K562 (cell line): Measurements from ENCODE around the gene DNASE2. TPM values are rescaled to one million over a fixed set of nuclear protein-coding genes. Genes with fewer than 3 reads are reported as not detected.

Experiments used
- ARHGAP35 ChIP-seq: fragments of 450-650 bp; IDR thresholded peaks from 2 replicates; pipeline ENCODE4 v1.6.1; 2018; ENCODE audit not compliant: partially characterized antibody
- C11orf30 ChIP-seq: fragments of 450-650 bp; IDR thresholded peaks from 2 replicates; pipeline ENCODE4 v1.6.1; 2016; ENCODE audit warnings: low read depth, mild to moderate bottlenecking
- EP300 ChIP-seq: IDR thresholded peaks from 2 replicates; pipeline ENCODE4 v1.6.1; 2012; ENCODE audit warnings: low read length, improper control_type of control experiment
- ETV6 ChIP-seq, 3 experiments: fragments of 150-350 bp in 1 of 3; sonication (generic) in 1 of 3; formaldehyde crosslinking in 1 of 3; IDR thresholded peaks; 2 replicates each; pipeline versions ENCODE4 v1.6.1 to v1.8.0; 2014 to 2022; ENCODE audit warnings: borderline replicate concordance in 2 of 3, low read depth in 2 of 3, antibody characterized with exemption in 1 of 3, low read length in 1 of 3, mild to moderate bottlenecking in 1 of 3, missing genetic modification reagents in 1 of 3
- HDAC3 ChIP-seq: fragments of 450-650 bp; IDR thresholded peaks from 2 replicates; pipeline ENCODE4 v1.6.1; 2018; ENCODE audit warnings: borderline replicate concordance, mild to moderate bottlenecking, moderate library complexity; ENCODE audit not compliant: partially characterized antibody
- HNRNPK ChIP-seq: fragments of 200-400 bp; formaldehyde crosslinking; IDR thresholded peaks from one replicate; pipeline ENCODE4 v1.6.1; 2018; ENCODE audit warnings: mild to moderate bottlenecking, low read depth, low read length; ENCODE audit not compliant: poor library complexity, severe bottlenecking
- LCOR ChIP-seq: sonication (generic); formaldehyde crosslinking; IDR thresholded peaks from 2 replicates; pipeline ENCODE4 v1.8.0; 2022; ENCODE audit warnings: mild to moderate bottlenecking, missing genetic modification reagents
- POLR2A ChIP-seq: fragments of 450-650 bp; conservative IDR thresholded peaks from 2 replicates; pipeline ENCODE4 v1.6.1; 2016
- ZBTB7A ChIP-seq: IDR thresholded peaks from 2 replicates; pipeline ENCODE4 v1.6.1; 2011; ENCODE audit warnings: low read depth, mild to moderate bottlenecking, low read length, moderate library complexity, borderline replicate concordance; ENCODE audit not compliant: control insufficient read depth
- ZFP91 ChIP-seq: sonication (generic); formaldehyde crosslinking; IDR thresholded peaks from 2 replicates; pipeline ENCODE4 v1.8.0; 2022; ENCODE audit warnings: mild to moderate bottlenecking, missing genetic modification reagents
- ZNF384 ChIP-seq: IDR thresholded peaks from 2 replicates; pipeline ENCODE4 v1.6.1; 2012; ENCODE audit warnings: low read depth, low read length, improper control_type of control experiment
- ZNF655 ChIP-seq: fragments of 250-450 bp; sonication (Bioruptor Pico); IDR thresholded peaks from 2 replicates; pipeline ENCODE4 v1.5.0; 2021
- polyA plus RNA-seq, 8 experiments: library from polyadenylated mRNA; depleted of rRNA in 4 of 8; stranded (reverse) in 5 of 8; unstranded in 3 of 8; fragments of >200 nt; fragmentation: Nextera tagmentation in 2 of 8; fragmentation: Illumina TruSeq in 1 of 8; extraction: Ambion mirVana in 2 of 8; extraction: Trizol in 1 of 8; gene quantifications; 2 replicates each; pipeline versions ENCODE4 v1.2.1 to v1.2.3, GENCODE V29; 2011 to 2014; ENCODE audit warnings: inconsistent platforms in 1 of 8, missing spikeins in 1 of 8
- total RNA-seq, 7 experiments: library from RNA; depleted of rRNA in 6 of 7; stranded (reverse); fragments of >200 nt in 6 of 7; fragmentation: Illumina TruSeq in 2 of 7; extraction: Trizol in 2 of 7; gene quantifications; 2 replicates each; pipeline versions ENCODE4 v1.2.1 to v1.2.3, GENCODE V29; 2011 to 2021; ENCODE audit warnings: low replicate concordance in 1 of 7
- TF ChIP-seq, protein P1 (sequence below): fragments of 150-350 bp; conservative IDR thresholded peaks from 2 replicates; pipeline ENCODE4 v1.6.1; 2014; ENCODE audit warnings: low read length
- TF ChIP-seq, protein P2 (sequence below): fragments of 450-650 bp; IDR thresholded peaks from 2 replicates; pipeline ENCODE4 v1.6.1; 2016; ENCODE audit warnings: antibody characterized with exemption
- TF ChIP-seq, protein P3 (sequence below): fragments of 450-650 bp; formaldehyde crosslinking; IDR thresholded peaks from 2 replicates; pipeline ENCODE4 v1.4.0; 2020; ENCODE audit warnings: mild to moderate bottlenecking, mixed read lengths

The DNASE2 gene
- total and polyA plus RNA-seq, 9 of the 15 experiments (the other 6 are each of a cell fraction or from before 2014, with no cell fraction given), result 4.4 to 27.0 (median 20.2) TPM

DNA sequence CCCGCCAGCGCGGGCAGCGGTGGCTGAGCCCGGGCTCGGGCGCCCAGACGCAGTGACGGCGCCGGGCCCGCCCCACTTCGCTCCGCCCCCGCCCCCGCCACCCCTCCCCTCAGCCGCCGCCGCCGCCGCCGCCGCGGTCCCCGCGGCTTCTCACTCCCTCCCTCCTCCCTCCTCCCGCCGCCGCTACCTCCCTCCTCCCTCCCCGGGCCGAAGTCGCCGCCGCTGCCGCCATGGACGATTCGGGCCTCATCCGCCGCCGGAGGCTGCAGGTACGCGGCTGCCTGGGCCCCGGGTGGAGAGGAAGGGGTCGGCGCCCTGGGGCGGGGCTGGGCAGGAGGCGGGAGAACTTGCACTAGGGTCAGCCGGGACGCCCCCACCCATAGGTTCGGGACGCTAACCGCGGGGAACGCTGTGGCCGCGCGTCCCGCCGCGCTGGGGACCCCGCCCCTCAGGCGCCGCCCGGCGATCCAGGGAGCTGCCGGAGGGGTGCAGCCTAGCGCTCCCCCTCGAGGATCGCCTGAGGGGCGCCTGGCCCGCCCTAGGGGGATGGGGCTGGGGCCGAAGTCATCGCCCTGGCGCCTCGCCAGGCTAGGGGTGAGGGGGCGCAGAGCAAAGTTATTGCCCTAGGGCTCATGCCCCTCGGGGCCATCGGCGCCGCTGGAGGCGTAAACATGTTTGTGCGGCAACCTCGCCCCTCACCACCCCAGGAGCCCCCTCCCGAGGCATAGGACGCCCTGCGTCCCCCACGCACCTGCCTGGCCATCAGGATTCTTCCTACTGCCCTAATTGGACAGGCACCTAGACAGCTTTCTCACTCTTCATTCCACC lies 47.3 kb downstream of the DNASE2 start (continued):
- TF ChIP-seq, protein P1, sequence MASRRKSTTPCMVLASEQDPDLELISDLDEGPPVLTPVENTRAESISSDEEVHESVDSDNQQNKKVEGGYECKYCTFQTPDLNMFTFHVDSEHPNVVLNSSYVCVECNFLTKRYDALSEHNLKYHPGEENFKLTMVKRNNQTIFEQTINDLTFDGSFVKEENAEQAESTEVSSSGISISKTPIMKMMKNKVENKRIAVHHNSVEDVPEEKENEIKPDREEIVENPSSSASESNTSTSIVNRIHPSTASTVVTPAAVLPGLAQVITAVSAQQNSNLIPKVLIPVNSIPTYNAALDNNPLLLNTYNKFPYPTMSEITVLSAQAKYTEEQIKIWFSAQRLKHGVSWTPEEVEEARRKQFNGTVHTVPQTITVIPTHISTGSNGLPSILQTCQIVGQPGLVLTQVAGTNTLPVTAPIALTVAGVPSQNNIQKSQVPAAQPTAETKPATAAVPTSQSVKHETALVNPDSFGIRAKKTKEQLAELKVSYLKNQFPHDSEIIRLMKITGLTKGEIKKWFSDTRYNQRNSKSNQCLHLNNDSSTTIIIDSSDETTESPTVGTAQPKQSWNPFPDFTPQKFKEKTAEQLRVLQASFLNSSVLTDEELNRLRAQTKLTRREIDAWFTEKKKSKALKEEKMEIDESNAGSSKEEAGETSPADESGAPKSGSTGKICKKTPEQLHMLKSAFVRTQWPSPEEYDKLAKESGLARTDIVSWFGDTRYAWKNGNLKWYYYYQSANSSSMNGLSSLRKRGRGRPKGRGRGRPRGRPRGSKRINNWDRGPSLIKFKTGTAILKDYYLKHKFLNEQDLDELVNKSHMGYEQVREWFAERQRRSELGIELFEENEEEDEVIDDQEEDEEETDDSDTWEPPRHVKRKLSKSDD, result no peak
- TF ChIP-seq LCOR (CRISPR knock-in tag) (no peak), ZNF655 (no peak), POLR2A (no peak), C11orf30 (no peak), ZFP91 (CRISPR knock-in tag) (no peak), ZNF384 (no peak), HDAC3 (no peak), ETV6 (IDR thresholded peaks at IDR 0.05; ENCODE audit: borderline replicate concordance in 1 of 2, low read depth in 2 of 2, low read length in 1 of 2) (no peak), ETV6 (CRISPR knock-in tag; IDR thresholded peaks at IDR 0.05; ENCODE audit: borderline replicate concordance) (no peak), EP300 (no peak), ARHGAP35 (no peak), HNRNPK (no peak), ZBTB7A (peak; percentile 71)
- TF ChIP-seq, protein P2, sequence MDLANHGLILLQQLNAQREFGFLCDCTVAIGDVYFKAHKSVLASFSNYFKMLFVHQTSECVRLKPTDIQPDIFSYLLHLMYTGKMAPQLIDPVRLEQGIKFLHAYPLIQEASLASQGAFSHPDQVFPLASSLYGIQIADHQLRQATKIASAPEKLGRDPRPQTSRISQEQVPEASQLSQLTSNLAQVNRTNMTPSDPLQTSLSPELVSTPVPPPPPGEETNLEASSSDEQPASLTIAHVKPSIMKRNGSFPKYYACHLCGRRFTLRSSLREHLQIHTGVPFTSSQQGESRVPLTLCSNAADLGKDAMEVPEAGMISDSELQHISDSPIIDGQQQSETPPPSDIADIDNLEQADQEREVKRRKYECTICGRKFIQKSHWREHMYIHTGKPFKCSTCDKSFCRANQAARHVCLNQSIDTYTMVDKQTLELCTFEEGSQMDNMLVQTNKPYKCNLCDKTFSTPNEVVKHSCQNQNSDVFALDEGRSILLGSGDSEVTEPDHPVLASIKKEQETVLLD, result no peak
- TF ChIP-seq, protein P3, sequence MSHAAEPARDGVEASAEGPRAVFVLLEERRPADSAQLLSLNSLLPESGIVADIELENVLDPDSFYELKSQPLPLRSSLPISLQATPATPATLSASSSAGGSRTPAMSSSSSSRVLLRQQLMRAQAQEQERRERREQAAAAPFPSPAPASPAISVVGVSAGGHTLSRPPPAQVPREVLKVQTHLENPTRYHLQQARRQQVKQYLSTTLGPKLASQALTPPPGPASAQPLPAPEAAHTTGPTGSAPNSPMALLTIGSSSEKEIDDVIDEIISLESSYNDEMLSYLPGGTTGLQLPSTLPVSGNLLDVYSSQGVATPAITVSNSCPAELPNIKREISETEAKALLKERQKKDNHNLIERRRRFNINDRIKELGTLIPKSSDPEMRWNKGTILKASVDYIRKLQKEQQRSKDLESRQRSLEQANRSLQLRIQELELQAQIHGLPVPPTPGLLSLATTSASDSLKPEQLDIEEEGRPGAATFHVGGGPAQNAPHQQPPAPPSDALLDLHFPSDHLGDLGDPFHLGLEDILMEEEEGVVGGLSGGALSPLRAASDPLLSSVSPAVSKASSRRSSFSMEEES (CRISPR knock-in tag), result no peak
